ENCODE results near the gene KMT2A. TPM values are rescaled to one million over a fixed set of nuclear protein-coding genes. Genes with fewer than 3 reads are reported as not detected.
"Not testable (repeated sequence)": the region's sequence is repeated elsewhere in the genome, so short reads cannot be mapped to it uniquely, and the experiment has no call there.

The KMT2A gene
- total and polyA plus RNA-seq, 2 donors, result 19.6 to 82.4 TPM

DNA sequence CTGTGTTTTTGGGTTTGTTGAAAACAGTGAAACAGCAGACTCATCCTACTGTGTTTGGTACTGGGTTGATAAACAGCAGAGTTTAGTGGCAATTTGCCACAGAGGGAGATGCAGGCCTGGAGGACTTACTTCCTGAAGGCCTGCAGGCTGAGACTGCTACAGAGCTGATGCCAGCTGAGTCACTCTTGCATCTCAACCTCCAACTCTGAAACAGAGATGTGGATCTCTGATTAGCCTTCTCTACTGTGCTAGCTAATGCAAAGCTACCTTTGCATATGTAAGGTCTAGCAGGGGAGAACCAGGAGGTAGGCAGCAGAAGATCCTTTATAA is 20.6 kb upstream of the KMT2A start:
- DNase-seq (ENCODE audit: extremely low spot score), result no peak
- Histone ChIP-seq H3K4me3 (ENCODE audit: low read depth, low read length) (no peak overlapping the region), H3K4me1 (ENCODE audit: insufficient read depth) (peaks cover 1% of the 10 kb centered on the region), H3K36me3 (ENCODE audit: insufficient read depth) (no peaks in the 10 kb centered on the region), H3K27ac (ENCODE audit: low read depth) (no peak overlapping the region)

- H3K27ac ChIP-seq (ENCODE audit: low read depth); DNase-seq (ENCODE audit: extremely low spot score); H3K4me1 ChIP-seq (ENCODE audit: insufficient read depth); H3K4me3 ChIP-seq (ENCODE audit: low read depth, low read length); H3K36me3 ChIP-seq (ENCODE audit: insufficient read depth): not testable (repeated sequence)
Measured at GRCh38 chr11:118416900-118417299, 19.4 kb upstream of the KMT2A start.

GRCh38 chr11:118417801-118418200 is 18.5 kb upstream of the KMT2A start:
- no peak overlapping the region for H3K27ac ChIP-seq (ENCODE audit: low read depth)
- no peak for DNase-seq (ENCODE audit: extremely low spot score)
- 78% methylated on average over 4 of the region's 4 CpGs for WGBS
- H3K36me3 ChIP-seq (ENCODE audit: insufficient read depth), result no peaks in the 10 kb centered on the region
- H3K4me1 ChIP-seq (ENCODE audit: insufficient read depth), result peaks cover 1% of the 10 kb centered on the region
- H3K4me3 ChIP-seq (ENCODE audit: low read depth, low read length), result no peak overlapping the region

DNA sequence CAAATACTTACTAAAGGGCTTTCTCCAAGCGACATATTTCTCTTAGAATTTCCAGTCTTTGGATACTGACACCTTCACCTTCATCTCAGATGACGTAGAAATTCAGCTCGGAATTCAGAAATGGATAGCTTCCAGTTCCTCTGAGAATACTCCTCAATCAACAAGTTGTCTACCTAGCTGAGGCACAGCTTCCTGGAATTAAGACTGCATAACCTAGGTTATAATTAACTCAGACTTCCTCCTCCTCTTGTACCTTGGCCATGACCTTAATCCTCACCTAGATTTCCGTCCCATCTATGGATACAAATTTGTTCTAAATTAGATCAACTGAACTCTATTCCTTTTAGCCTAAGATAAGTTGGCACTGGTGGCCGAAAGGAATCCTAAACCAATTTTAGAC is 17.5 kb upstream of the KMT2A start:
- Histone ChIP-seq H3K4me3 (ENCODE audit: low read depth, low read length) (no peak overlapping the region), H3K27ac (ENCODE audit: low read depth) (no peak overlapping the region), H3K4me1 (ENCODE audit: insufficient read depth) (peaks cover 1% of the 10 kb centered on the region), H3K36me3 (ENCODE audit: insufficient read depth) (no peaks in the 10 kb centered on the region)
- no peak for DNase-seq (ENCODE audit: extremely low spot score)
- 84% methylated on average over 5 of the region's 5 CpGs for WGBS

- H3K4me3 ChIP-seq (ENCODE audit: low read depth, low read length), result no peak overlapping the region
- no peak for DNase-seq (ENCODE audit: extremely low spot score)
- H3K4me1 ChIP-seq (ENCODE audit: insufficient read depth), result no peaks in the 10 kb centered on the region
- H3K27ac ChIP-seq (ENCODE audit: low read depth), result no peak overlapping the region
- no peaks in the 10 kb centered on the region for H3K36me3 ChIP-seq (ENCODE audit: insufficient read depth)
- 13% methylated on average over 1 of the region's 1 CpG for WGBS
Measured at GRCh38 chr11:118427707-118428106, 8.6 kb upstream of the KMT2A start.

- H3K27ac ChIP-seq (ENCODE audit: low read depth), result no peak overlapping the region
- H3K4me1 ChIP-seq (ENCODE audit: insufficient read depth), result no peaks in the 10 kb centered on the region
- DNase-seq (ENCODE audit: extremely low spot score), result no peak
- no peaks in the 10 kb centered on the region for H3K36me3 ChIP-seq (ENCODE audit: insufficient read depth)
- 66% methylated on average over 2 of the region's 2 CpGs for WGBS
- no peak overlapping the region for H3K4me3 ChIP-seq (ENCODE audit: low read depth, low read length)
Measured at GRCh38 chr11:118430956-118431355, 5.3 kb upstream of the KMT2A start.

GRCh38 chr11:118434123-118434552 is 2.2 kb upstream of the KMT2A start:
- 4% methylated on average over 9 of the region's 9 CpGs for WGBS
- no peaks in the 10 kb centered on the region for H3K36me3 ChIP-seq (ENCODE audit: insufficient read depth)
- H3K4me1 ChIP-seq (ENCODE audit: insufficient read depth), result no peaks in the 10 kb centered on the region
- H3K27ac ChIP-seq (ENCODE audit: low read depth), result no peak overlapping the region
- no peak overlapping the region for H3K4me3 ChIP-seq (ENCODE audit: low read depth, low read length)
- DNase-seq (ENCODE audit: extremely low spot score), result peak; percentile 13

- H3K4me1 ChIP-seq (ENCODE audit: insufficient read depth), result no peaks in the 10 kb centered on the region
- no peak overlapping the region for H3K27ac ChIP-seq (ENCODE audit: low read depth)
- peak; percentile 3 for DNase-seq (ENCODE audit: extremely low spot score)
- no peaks in the 10 kb centered on the region for H3K36me3 ChIP-seq (ENCODE audit: insufficient read depth)
- WGBS, result under 1% methylated on average over 39 of the region's 39 CpGs
- H3K4me3 ChIP-seq (ENCODE audit: low read depth, low read length), result peak overlapping the region; percentile 99
Measured at GRCh38 chr11:118434553-118435289, 1.6 kb upstream of the KMT2A start.

DNA sequence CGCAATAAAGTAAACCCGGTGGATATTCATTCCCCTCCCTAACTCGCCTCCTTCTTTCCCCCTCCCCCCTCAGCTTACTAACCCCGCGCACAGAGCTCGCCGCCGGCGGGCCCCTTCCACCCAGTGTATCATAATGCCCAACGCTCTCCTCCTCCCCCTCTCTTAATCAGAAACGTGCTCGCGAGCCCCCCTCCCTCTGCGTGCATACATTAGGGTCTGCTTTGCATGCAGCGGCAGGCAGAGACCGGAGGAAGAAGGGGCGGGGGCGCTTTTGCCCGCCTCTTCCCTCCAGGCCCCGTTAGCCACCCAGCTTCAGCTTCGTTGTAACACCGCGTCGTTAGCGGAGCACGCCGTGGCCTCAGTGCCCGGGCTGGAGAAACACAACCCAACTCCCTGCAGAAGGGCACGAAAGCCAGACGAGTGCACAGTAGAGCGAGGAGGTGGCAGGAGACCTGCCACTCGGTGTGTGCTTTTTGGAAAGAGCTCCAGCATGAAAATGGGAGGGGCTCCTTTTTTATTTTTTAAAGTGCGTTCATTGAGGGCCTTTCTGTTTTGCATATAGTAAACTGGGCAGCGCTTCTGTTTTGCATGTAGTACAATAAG is 901 bp upstream of the KMT2A start:
- Histone ChIP-seq H3K27ac (ENCODE audit: low read depth) (no peak overlapping the region), H3K36me3 (ENCODE audit: insufficient read depth) (no peaks in the 10 kb centered on the region), H3K4me1 (ENCODE audit: insufficient read depth) (no peaks in the 10 kb centered on the region), H3K4me3 (ENCODE audit: low read depth, low read length) (peak overlapping the region; percentile 99)
- peak; percentile 40 for DNase-seq (ENCODE audit: extremely low spot score)
- WGBS, result under 1% methylated on average over 34 of the region's 34 CpGs

- H3K36me3 ChIP-seq (ENCODE audit: insufficient read depth), result no peaks in the 10 kb centered on the region
- WGBS, result under 1% methylated on average over 54 of the region's 55 CpGs
- H3K27ac ChIP-seq (ENCODE audit: low read depth), result peak overlapping the region; percentile 97
- peaks cover under 1% of the 10 kb centered on the region for H3K4me1 ChIP-seq (ENCODE audit: insufficient read depth)
- peak overlapping the region; percentile 99 for H3K4me3 ChIP-seq (ENCODE audit: low read depth, low read length)
- no peak for DNase-seq (ENCODE audit: extremely low spot score)
Measured at GRCh38 chr11:118436639-118437207, 431 bp downstream of the KMT2A start.

DNA sequence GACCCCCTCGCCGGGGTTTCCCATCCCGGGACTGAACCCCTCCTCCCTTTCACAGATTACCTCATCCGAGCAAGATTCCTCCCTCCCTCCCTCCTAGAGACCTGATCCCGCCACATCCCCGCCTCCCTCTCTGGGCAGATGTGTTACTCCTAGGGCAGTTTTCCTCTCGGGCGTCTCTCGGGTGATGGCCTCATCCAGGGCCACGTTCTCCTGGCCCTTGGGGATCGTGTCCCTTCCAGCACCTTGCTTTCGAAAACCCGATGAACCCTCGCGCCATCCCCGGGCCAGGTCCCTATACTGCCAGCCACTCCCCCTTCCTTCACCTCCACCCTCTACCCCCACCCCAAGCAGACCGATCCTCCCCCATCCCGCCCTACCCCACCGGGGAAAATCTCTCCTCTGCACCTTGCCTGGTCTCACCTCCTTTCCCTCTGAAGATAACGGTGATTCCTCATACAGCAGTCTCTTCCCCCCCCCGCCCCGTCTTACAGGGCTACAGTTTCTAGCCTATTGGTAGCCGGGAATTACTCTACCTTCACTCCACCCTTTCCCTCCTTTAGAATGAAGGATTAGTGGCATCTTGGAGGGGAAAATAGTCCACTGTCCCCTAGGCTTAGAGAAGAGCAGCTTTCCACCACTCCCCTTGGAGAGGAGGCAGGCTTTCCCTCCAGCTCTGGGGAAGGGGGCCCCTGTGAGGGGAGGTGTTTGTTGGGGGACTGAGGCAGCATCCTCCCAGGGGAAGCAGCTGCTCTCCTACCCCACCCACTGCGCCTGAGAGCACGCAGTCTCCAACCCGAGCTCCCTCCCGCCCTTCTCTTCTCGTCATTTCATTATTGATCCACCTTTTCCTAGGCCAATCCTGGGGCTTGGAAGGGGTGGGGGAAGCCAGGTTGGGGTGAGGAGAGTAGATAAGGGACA is 1.2 kb downstream of the KMT2A start:
- under 1% methylated on average over 28 of the region's 28 CpGs for WGBS
- H3K4me3 ChIP-seq (ENCODE audit: low read depth, low read length), result peak overlapping the region; percentile 99
- H3K27ac ChIP-seq (ENCODE audit: low read depth), result peak overlapping the region; percentile 97
- DNase-seq (ENCODE audit: extremely low spot score), result peak; percentile 28
- H3K4me1 ChIP-seq (ENCODE audit: insufficient read depth), result peaks cover 2% of the 10 kb centered on the region
- H3K36me3 ChIP-seq (ENCODE audit: insufficient read depth), result no peaks in the 10 kb centered on the region

DNA sequence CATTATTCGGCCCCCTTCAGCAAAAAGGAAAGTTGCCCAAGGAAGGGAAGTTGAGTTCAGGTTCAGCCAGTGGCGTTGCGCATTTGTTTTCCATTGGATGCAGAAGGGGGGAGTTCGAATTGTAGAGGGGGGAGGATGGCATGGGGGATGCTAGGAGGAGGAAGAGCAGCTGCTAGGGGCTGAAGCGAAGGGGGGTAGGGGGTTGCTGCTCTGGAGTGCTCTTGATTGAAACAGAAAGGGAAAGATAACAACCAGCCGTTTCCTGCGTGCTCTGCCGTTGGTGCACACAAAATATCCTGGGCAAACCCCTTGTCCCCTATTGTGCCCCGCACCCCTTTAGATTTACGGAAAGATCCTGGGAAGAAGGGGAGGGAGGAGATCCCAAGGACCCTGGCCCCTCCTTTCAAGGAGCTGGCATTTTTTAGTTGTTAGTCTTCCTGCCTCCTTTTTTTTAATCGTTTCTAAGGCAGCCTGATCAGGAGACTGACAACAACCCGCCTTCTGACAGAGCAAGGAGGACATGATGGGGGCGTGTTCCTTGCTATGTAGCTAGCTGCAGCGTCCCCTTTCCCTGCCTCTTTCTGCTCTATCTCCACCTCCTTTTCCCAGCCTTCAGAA is 2.1 kb downstream of the KMT2A start:
- H3K4me3 ChIP-seq (ENCODE audit: low read depth, low read length), result peak overlapping the region; percentile 99
- H3K36me3 ChIP-seq (ENCODE audit: insufficient read depth), result no peaks in the 10 kb centered on the region
- peak; percentile 53 for DNase-seq (ENCODE audit: extremely low spot score)
- H3K27ac ChIP-seq (ENCODE audit: low read depth), result peak overlapping the region; percentile 97
- peaks cover 2% of the 10 kb centered on the region for H3K4me1 ChIP-seq (ENCODE audit: insufficient read depth)
- 1% methylated on average over 14 of the region's 14 CpGs for WGBS

GRCh38 chr11:118439646-118440045 is 3.4 kb downstream of the KMT2A start:
- peaks cover 2% of the 10 kb centered on the region for H3K4me1 ChIP-seq (ENCODE audit: insufficient read depth)
- DNase-seq (ENCODE audit: extremely low spot score), result no peak
- no peak overlapping the region for H3K4me3 ChIP-seq (ENCODE audit: low read depth, low read length)
- H3K27ac ChIP-seq (ENCODE audit: low read depth), result no peak overlapping the region
- H3K36me3 ChIP-seq (ENCODE audit: insufficient read depth), result no peaks in the 10 kb centered on the region
